RCC 7860 (cell line): ENCODE data around the gene LYPLA2.
"Not testable (repeated sequence)": the region's sequence is repeated elsewhere in the genome, so short reads cannot be mapped to it uniquely, and the experiment has no call there.

Source experiments
- DNase-seq: peaks from one replicate; pipeline ENCODE4 v3.0.0-alpha.2; 2015; ENCODE audit warnings: low spot score
- FAIRE-seq: peaks from 2 replicates; lab custom pipeline; 2012; peaks lifted over from hg19 to GRCh38; lab: Jason Lieb, UNC

Gene LYPLA2

DNA sequence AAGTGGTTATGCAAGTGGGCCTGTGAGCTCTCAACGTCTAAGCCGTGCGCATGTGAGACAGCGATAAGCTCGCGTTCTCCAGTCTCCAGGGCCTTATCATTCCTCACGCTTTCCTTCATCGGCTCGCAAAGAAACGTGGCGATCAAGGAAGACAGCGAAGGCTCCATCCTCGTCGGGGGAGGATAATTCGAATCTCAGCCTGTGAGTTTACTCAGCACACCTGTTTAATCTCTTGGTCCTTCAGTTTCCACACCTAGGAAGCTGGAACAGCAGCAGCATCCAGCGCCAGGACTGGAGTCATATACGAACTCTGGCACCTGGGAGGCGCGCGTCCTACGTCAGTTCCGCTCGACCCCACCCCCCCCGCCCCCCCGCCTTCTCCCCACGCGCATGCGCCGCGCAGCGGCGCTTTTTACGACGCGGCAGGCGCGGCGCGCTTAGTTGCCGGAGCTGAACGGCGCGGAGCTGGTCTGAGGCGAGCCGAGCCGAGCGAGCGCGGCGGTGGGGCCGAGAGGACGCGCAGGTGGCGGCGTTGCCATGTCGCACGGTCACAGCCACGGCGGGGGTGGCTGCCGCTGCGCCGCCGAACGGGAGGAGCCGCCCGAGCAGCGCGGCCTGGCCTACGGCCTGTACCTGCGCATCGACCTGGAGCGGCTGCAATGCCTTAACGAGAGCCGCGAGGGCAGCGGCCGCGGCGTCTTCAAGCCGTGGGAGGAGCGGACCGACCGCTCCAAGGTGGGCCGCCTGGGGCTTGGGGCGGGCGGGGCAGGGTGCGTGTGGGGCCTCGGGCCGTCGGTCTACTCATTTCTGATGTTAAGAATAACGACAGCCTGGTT is 12.7 kb upstream of the LYPLA2 start, which contains the start of gene PITHD1:
TSS of gene PITHD1 (plus strand) at position 440 of the 836 bp plus-strand sequence. CDS start at position 538, 98 bp downstream.
- FAIRE-seq (no peak), DNase-seq (peak; percentile 77)

DNA sequence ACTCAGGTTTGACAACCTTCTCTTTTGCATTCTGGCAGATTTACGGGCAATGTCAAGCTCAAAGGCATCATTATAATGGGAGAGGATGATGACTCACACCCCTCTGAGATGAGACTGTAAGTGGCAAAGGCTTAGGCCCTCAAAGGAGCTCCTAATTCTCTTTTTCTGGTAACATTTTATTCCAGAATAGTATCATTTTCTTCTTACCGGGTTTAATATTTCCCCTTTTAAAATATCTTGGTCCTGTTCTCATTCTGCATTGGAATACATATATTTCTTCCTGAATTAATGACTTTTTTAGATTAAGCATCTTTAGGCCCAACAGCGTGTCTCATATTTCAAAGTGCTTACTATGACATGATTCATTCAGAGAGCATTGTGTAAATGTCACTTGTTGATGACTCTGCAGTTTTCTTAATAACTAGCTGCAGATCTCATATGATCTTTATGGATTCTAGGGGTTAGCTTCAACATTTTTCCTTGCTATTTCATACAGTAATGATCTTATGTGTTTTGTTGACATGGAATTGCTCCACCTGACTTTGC is 11.0 kb upstream of the LYPLA2 start:
- DNase-seq (peak; percentile 42), FAIRE-seq (peak; percentile 30)

- not testable (repeated sequence) for FAIRE-seq
Measured at GRCh38 chr1:23783141-23783540, 7.8 kb upstream of the LYPLA2 start.

GRCh38 chr1:23784846-23785245 is 6.1 kb upstream of the LYPLA2 start:
- DNase-seq = no peak
- FAIRE-seq = no peak

More at GRCh38 chr1:23783141-23783540, 7.8 kb upstream of the LYPLA2 start:
- not testable (repeated sequence) for DNase-seq

- DNase-seq (no peak), FAIRE-seq (no peak)
Measured at GRCh38 chr1:23787701-23788100, 3.2 kb upstream of the LYPLA2 start.

DNA sequence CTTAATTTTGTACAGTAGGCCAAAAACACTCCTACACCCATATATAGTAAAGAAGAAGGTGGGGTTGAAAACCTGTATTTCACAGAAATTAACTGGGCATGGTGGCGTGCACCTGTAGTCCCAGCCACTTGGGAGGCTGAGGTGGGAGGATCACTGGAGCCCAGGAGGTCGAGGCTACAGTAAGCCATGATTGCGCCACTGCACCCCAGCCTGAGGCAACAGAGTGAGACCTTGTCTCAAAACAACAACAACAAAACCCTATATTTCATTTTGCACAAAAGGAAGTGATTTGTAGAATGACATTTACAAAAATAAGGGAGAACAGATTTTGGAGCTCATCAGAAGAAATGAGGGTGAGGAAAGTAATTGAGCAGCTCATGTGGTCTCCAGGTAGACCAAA is 2.2 kb upstream of the LYPLA2 start:
- FAIRE-seq (no peak), DNase-seq (no peak)

DNA sequence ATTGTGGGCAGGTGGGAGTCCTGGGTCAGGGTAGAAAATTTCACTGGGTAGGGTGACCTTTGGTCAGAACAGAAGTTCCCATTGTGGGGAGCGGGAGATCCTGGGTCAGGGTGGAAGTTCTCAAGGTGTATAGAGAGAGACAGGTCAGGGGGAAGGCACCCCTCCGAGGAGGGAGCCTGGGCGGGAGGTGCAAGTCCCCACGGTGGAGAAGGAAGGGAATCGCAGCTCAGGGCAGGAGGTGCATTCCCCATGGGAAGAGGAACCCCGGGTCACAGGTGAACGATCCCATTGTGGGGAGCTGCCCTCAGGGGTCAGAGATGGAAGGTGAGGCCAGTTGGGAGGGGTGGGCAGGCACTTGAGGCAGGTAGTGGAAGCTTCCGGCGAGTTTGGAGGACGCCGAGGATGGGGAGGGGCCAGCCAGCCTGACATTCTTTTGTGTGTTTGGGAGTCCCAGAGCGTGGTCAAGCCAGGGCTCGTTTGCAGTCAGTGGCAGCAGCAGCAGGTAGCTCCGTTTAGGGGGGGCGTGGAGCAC is 637 bp downstream of the LYPLA2 start:
- no peak for DNase-seq
- no peak for FAIRE-seq

- FAIRE-seq = no peak
- DNase-seq = no peak
Measured at GRCh38 chr1:23792151-23792945, 1.4 kb downstream of the LYPLA2 start.

GRCh38 chr1:23793018-23793781 is 2.3 kb downstream of the LYPLA2 start:
- FAIRE-seq (no peak), DNase-seq (peak; percentile 39)

- FAIRE-seq (no peak), DNase-seq (no peak)
Measured at GRCh38 chr1:23793861-23794731, 3.2 kb downstream of the LYPLA2 start.

DNA sequence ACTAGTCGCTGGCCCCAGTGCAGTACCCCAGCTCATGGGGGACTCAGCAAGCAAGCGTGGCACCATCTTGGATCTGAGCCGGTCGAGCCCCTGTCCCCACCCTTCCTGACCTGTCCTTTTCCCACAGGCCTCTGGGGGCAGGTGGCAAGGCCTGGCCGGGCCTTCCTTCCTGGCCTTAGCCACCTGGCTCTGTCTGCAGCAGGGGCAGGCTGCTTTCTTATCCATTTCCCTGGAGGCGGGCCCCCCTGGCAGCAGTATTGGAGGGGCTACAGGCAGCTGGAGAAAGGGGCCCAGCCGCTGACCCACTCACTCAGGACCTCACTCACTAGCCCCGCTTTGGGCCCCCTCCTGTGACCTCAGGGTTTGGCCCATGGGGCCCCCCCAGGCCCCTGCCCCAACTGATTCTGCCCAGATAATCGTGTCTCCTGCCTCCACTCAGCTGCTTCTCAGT is 3.8 kb downstream of the LYPLA2 start:
- not testable (repeated sequence) for DNase-seq, FAIRE-seq

DNA sequence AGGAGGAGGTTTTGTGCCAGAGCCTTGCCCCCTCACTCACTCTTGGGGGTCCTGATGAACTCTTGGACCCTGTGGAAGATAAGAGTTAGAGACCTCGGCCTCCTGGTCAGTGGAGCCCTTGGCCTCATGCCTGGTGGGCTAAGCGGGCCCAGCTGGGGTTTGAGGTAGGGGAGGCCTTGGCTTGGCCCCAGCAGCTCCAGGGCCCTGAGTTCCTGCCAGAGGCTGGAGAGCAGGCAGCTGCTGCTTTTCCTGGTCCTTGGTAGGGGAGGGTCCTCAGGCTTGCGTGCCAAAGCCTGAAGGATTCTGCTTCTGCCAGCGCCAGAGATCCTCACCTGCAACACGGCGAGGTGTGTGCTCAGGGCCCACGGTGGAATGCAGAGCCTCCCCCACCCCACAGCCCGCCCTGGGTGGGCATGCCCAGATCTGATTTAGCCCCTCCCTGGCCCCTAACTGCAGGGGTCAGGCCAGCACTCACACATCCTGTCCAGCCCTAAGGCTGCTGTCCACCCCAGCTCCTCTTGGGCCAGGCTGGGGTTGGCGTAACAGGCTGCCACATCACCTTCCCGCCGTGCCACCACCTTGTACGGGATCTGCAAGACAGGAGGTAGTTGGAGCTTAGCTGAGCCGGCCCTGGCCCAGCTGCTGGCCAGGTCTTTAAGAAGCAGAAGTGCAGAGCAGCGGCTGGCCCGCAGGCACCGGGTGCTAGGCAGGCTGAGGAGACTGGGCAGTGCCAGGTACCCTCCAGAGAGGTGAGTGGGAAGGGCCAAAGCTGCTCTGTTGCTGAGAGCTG is 4.9 kb downstream of the LYPLA2 start:
- DNase-seq = no peak
- FAIRE-seq = no peak

- DNase-seq = no peak
- FAIRE-seq = no peak
Measured at GRCh38 chr1:23796466-23797271, 5.7 kb downstream of the LYPLA2 start.

- no peak for DNase-seq
- no peak for FAIRE-seq
Measured at GRCh38 chr1:23797478-23798448, 6.8 kb downstream of the LYPLA2 start.

DNA sequence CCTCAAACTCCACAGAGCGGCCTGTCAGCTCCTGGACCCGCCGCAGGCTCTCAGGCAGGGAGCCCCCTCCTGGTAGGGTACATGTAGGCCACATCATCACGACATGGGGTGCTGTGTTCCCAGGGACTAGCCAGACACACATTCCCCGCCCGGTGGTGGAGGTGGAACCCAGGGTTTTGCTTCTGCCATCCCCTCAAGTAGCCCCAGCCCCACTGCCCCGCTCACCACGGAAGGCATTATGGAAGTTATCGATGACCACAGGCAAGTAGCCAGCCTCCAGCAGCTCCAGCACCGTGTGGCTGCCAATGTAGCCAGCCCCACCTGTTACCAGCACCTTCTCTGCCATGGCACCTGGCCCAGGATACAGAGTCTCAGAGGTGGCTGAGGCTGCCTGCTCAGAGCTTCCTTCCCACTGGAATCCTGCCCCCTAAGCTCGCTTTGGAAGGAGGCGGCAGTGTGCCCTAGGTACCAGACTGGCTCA is 7.8 kb downstream of the LYPLA2 start:
- no peak for FAIRE-seq
- DNase-seq = no peak

DNA sequence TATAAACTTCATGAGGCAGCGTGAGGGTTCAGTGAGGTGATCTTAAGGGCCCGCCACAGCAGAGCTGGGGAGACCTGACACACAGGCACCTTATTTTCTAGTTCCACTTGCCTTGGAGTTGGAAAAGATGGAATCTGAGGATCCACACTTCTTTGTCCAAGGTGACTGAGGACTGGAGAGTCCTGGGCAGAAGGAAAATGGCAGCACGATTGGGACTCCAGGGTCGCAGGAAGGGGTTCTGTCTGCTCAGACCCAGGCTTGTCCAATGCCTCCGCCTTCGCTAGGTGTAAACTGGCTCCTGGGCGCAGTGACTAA is 8.3 kb downstream of the LYPLA2 start:
- FAIRE-seq (no peak), DNase-seq (no peak)
